HG02885 (cell line): ENCODE data around the gene CCRL2.
"Not testable (repeated sequence)": the region's sequence is repeated elsewhere in the genome, so short reads cannot be mapped to it uniquely, and the experiment has no call there.

Source experiments
- ATAC-seq: cut with Tn5 transposase; IDR thresholded peaks from one replicate; pipeline ENCODE4 v1.9.1; 2021; ENCODE audit warnings: mild to moderate bottlenecking; ENCODE audit not compliant: unreplicated experiment, poor library complexity

The CCRL2 gene

DNA sequence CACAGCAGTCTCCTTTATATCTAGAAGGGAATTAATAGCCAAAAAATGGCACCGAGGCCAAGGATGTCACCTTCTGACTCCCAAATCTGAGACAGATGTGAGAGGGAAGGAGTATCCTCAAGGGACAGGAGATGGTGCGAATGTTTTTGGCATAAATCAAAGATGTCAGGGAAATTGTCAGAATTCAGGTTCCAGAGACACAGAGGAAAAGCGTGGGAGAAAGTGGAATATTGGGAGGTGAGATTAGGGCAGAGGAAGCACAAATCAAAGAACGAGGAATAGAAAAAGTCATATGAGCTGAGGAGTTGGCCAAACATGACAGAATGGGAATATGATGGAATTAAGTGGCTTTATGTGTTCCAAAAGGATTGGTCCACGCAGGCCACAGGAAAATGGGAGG, 6.2 kb upstream of the CCRL2 start:
- no peak for ATAC-seq

DNA sequence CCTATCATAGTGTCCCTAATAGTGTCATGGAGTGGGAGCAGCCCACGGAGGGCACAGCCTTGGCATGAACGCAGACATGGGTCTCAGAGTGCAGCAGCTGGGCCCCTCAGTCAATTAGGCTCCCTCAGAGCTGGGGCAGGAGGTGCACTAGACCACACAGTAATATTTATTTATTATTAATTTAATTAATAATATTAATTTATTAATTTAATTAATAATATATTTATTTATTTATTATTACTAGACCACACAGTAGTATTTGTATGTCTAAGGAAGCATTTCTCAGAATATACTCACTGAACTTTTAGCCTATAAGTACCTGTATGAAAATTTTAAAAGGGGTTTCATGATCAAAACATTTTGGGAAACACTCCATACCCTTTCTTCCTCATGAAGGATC, 5.5 kb upstream of the CCRL2 start:
- ATAC-seq, result no peak

DNA sequence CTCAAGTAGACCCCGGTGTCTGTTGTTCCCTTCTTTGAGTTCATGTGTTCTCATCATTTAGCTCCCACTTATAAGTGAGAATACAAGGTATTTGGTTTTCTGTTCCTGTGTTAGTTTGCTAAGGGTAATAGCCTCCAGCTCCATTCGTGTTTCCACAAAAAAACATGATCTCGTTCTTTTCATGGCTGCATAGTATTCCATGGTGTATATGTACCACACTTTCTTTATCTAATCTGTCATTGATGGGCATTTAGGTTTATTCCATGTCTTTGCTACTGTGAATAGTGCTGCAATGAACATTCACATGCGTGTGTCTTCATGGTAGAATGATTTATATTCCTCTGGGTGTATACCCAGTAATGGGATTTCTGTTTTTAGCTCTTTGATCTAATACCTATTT, 4.2 kb upstream of the CCRL2 start:
- ATAC-seq, result not testable (repeated sequence)

DNA sequence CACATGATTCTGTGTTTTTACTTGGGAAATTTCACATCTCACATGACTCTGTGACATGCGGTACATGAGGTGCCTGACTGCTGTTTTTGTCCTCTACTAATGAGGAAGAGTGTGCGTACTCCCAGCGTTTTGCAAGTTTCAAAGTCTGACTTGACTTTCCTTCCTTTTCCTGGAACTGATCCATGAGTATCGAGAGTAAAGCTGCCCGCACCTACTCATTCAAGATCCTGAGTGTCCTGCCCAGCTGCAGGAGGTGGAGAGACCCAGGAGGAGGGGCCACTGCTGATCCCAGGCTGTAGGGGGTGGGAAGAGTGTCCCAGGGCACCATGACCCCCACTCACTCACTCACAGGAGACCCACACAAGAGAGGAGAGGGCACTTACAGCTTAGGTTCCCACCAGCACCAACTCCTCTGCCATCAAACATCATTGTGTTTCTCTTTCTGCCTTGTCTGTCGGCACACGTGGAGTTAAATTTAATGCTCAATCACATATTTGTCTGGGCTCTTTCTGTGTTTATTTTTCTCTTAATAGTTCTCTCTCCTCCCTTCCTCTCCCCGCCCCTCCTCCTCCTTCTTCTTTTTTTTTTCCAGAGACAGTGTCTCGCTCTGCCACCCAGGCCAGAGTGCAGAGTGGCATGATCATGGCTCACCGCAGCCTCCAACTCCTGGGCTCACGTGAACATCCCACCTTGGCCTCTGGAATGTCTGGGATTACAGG, 1.6 kb upstream of the CCRL2 start:
- ATAC-seq, result no peak

DNA sequence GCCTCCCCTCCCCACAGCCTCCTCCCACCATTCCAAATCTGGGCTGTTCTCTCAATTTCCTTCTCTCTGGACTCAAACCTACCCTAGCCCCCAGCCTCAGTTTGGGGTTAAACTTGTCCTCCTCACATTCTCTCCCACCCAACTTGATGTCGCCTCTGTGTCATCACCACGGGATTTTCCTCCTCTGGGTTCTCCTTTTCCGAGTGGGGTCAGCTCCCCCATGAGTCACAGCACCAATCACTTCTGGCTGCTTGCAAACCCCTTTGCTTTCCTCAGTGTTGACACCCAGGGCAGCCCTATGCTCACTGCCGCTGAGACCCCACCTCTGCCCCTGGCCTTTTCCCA, 644 bp upstream of the CCRL2 start:
- ATAC-seq, result no peak

DNA sequence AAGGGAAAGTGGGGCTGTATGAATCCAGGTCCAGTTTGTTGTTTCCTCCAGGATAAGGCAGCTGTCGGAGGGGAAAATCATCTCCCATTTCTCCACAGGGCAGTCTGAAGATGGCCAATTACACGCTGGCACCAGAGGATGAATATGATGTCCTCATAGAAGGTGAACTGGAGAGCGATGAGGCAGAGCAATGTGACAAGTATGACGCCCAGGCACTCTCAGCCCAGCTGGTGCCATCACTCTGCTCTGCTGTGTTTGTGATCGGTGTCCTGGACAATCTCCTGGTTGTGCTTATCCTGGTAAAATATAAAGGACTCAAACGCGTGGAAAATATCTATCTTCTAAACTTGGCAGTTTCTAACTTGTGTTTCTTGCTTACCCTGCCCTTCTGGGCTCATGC, 911 bp downstream of the CCRL2 start:
- no peak for ATAC-seq

DNA sequence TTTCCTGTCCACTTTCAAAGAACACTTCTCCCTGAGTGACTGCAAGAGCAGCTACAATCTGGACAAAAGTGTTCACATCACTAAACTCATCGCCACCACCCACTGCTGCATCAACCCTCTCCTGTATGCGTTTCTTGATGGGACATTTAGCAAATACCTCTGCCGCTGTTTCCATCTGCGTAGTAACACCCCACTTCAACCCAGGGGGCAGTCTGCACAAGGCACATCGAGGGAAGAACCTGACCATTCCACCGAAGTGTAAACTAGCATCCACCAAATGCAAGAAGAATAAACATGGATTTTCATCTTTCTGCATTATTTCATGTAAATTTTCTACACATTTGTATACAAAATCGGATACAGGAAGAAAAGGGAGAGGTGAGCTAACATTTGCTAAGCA, 1.8 kb downstream of the CCRL2 start:
- ATAC-seq, result no peak

DNA sequence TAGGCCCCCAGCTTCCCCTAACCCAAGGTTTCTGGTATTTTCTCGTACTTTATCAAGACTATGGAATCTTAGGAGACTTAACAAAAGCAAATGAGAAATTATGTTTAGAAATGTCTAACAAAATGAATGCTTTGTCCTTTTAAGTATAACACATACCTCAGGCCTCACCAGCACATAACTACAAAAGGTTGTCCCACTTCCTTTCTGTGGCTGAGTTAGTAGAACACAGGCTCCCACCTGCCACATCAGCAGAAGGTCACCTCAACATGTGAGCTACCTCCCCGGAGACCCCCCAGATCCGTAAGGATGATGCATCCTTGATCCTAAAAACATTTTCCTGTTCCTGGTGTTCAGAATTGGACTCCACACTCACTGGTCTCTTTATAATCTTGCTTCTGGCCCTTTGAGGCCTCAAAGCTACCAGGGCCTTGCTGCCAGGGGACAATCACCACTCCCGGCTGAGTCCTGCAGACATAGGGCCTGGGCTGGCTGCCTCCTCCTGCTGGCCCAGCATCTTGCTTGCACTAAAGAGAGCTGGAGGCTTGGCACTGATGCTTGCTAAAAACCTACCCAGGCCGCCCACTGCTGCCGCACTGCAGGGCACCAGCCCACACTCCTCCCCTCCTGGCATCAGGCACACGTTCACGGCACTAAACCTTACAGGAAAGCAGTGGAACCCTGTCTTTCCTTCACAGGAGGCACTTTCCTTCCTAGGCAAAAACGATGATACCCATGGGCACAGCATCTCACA, 2.9 kb downstream of the CCRL2 start:
- ATAC-seq, result no peak

DNA sequence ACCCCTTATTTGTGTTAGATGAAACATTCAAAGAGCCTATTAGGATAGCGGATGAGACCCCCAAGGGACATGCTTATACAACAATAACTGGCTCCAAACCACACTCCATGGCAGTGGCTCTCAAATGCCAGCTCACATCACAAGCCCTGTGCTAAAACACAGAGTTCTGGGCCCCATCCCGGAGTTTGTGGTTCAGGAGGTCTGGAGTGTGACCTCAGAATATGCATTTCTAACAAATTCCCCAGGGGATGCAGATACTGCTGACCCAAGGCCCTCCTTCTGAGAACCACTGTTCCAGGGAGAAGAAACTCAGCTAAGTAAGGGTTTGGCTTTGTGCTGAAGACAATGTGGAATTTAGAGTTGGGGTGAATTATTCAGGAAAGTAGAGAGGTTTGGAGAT, 3.6 kb downstream of the CCRL2 start:
- no peak for ATAC-seq

DNA sequence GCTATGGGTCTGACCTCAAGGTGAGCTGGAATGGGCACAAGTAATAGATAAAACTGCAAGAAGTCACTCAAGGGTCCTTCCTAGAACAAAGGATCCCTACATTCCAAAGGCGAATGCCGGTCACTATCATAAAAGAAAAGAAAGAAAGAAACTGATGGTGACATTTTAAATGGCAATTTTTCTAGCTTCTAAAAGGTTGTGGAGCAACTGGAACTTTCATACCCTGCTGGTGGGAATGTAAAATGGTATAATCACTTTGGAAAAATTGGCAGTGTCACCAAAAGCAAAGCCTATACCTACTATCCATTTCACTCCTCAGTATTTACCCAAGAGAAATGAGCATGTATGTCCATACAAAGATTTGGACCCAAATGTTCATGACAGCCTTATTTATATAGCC, 4.2 kb downstream of the CCRL2 start:
- ATAC-seq, result no peak

DNA sequence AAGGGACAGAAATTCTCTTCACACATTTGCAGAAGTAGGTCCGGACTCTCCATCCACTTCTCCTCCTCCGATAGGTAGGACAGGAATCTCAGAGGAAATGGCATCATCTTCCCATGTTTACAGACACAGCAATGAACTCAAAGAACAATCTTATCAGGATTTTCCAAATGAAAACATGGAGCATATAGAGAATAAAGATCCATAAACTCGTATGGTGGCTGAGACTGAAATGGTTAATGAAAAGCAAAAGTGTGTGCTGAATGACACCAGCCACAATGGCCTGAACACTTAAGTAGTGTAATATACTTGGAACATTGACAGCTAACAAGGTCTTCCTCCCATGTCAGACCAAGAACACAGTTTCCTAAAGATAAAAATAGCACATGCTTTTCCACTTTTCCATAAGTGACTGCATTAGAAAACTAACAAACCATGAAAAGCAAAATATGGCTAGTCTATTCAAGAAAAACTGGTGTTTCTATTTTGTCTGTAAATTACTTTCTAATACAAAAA, 5.8 kb downstream of the CCRL2 start:
- no peak for ATAC-seq

DNA sequence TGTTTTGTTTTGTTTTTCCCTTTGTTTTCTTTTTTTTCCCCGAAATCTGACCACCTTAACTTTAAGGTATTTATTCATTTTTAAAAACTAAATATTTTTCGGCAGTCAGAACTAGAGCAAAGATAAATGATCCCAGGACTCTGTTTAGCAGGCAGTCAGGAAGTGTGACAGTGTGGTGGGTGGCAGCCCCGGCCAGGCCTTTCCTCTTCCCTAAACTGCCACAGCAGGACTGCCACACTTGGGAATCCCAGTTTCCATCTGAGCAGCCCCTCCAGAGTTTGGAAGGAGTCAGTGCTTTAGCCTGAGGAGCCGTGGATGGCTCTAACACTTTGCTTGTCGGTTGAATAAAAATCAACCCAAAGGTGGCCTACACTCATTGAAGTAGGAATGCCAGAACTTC, 6.9 kb downstream of the CCRL2 start:
- no peak for ATAC-seq

DNA sequence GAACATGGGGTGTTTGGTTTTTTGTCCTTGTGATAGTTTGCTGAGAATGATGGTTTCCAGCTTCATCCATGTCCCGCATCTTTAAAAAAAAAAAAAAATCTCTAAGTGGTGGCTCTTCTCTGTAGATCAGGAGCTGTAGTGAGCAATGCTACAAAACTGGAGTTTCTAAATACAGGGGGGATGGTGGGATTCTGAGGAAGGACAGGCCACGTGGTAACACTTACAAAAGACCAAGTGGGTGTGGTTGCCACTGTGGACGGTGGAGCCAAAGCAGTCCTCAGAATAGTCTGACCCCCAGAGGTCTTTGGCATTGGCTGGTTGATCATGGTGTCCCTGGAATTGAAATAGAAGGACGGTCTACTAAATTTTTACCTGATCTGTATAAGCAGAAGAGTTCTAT, 7.7 kb downstream of the CCRL2 start:
- ATAC-seq, result no peak

DNA sequence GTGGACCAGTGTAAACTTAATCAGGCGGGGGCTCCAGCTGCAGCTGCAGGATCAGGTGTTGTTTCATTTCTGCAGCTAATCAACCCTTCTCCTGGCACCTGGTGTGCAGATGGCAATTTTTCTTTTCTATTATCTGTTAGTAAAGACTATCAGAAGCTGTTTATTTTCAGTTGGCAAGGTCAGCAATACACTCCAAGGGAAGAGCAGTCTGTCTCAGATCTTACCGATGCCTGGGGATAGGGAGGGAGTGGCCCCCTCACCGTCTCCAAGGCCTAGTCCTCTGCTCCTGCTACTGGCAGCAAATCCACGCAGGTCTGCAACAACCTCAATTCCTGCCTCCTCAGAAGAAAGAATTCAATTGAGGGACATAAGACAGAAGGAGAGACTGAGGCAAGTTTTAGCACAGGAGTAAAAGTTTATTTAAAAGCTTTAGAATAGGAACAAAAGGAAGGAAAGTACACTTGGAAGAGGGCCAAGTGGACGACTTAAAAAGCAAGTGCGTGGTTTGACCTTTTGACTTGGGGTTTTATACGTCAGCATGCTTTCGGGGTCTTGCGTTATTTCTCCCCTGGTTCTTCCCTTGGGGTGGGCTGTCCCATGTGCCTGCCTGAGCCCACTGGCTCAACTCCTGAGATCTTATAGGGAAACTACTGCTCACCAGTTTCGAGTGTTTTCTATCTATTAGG, 9.2 kb downstream of the CCRL2 start:
- no peak for ATAC-seq

DNA sequence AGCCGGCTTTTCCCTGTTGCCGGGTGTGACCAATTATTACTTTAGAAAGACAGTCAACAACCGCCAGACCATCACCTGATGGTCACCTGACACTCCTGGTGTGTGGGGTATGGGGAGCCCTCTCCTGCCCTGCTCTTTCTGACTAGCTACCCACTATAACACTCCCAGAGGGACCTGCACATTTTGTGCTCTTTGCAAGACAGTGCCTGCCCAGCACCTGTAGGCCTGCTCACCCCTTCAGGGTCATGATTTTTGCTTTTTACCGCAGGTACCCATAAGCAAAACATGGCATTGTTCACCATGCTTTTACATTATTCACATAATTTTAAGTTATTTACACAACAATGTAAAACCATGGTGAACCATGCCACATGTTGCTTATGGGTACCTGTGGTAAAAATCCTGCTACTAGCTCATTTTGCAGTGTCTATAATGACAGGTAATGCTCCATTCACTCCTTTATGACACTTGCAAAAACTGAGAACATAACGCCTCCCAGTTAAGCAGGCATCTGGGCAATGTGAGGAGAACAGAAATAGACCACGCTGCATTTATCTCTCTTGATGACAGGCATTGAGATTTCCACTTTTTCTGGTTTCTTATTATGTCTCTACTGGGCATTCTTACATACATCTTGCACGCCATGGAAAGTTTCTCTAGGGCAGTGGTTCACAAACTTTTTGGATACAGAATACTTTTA, 9.9 kb downstream of the CCRL2 start:
- ATAC-seq, result no peak

DNA sequence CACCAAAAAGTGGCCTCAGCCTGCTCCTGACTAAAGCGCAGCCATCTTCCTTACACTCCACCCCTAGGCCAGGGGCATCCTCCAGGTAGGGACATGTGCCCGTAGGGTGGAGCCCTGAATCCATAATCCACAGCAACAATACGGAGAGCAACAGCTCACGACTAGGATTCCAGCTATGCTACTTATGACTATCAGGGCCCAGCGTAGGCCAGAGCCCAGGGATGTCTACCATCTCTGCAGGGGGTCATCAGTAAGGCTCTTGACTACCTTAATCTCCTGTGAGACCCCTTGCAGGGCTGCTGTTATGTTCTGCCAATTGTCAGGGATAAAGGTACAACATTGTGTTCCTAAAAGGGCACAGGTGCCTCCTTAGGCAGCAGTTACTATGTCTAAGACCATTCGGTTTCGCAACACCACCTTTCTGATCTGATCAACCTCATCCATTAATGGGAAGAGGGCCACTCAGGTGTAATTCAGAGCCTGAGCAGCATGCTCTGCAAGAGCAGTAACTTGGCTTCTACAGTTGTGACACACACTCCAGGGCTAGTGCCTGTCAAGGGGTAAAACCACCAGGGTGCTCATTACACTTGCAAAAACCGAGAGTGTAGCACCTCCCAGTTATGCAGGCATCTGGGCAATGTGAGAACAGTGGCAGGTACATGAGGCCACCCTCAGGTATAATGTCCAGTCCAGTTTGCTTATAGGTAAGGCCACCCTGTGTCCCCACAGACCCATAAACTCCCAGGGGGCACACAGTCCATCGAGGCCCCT, 11.0 kb downstream of the CCRL2 start:
- ATAC-seq, result no peak

DNA sequence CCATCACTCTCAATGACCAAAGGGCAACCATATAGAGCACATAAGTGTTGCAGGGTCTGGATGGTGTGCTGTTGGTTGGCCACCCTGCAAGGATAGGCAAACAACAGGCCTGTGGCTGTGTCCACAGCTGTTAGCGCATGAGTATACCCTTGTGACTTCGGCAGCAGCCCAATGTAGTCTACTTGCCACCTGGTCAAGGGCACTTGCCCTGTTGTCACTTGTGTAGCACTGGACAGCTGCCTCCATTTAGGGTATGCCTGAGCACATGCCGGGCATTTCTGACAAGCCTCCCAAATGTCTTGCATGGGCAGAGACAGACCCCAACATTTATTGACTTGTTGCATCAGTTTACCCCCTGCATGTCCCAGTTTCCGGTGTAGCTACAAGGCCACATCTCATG, 12.8 kb downstream of the CCRL2 start:
- ATAC-seq, result no peak

DNA sequence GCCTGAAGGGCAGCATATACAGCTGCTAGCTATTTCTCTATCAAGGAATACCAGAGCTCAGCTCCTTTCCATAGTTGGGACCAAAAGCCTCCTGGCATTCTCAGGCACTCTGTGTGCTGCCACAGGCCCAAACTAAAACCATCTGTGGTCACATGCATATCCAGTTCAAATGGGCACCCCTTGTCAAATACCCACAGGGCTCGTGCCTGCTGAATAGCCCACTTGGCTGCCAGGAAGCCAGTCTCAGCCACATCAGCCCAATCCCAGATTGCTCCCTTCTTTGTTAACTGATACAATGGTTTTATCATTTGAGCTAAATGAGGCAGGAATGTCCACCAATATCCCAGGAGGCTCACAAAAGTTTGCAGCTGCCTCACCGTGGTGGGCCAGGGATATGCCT, 13.9 kb downstream of the CCRL2 start:
- no peak for ATAC-seq

DNA sequence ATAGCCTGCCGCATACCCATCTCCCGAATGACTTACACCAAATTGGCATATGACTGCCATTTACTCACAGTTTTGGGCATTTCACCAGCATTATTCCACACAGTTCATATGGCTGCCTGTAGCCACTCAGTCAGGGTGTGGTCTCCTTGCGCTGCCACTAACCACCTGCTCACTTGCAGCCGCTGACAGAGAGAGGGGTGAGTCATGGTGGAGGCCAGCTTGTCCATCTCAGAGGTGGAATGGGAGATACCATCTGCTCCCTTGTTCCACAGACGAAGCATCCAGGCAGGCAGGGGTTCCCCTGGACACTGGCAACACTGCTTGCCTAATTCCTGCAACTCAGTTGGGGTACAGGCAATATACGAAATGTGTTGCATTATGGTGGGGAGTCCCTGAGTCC, 15.6 kb downstream of the CCRL2 start:
- ATAC-seq, result no peak

DNA sequence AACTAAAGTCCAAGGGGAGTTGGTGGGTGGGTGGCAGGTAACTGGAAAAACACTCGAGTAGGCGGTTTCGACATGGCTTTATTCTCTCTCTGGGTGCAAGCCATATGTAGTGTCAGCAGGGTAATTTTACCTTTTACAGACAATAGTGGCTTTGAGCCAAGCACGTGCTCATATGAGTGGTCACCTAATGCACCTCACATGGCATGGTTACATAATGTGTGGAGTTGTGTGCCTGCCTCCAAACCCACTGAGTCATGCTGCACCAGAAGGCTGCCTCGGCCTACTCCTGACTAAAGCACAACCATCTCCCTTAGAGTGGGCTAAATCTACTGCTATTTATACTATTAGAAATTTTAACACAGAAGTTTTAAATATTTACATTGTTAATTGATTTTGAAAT, 16.5 kb downstream of the CCRL2 start:
- no peak for ATAC-seq
